Body of pancreas (tissue), 4 donors: Measurements from ENCODE around the gene GP1BB. TPM values are rescaled to one million over a fixed set of nuclear protein-coding genes. Genes with fewer than 3 reads are reported as not detected.

Experiments used
- ATAC-seq: fragments of 150-250 bp; one replicate; pipeline ENCODE4 v1.9.1; 2016
- DNase-seq, 4 donors: peaks; one replicate each; pipeline ENCODE4 v3.0.0-alpha.2; 2019
- H3K27ac ChIP-seq, 4 donors: fragments of 200-600 bp; sonication (generic); 1 replicate in 3 of 4; 2 replicates in 1 of 4; pipeline versions ENCODE4 v1.5.1 to v1.6.1; 2016 to 2019; ENCODE audit warnings: mild to moderate bottlenecking in 1 of 4, mixed read lengths in 1 of 4, moderate library complexity in 1 of 4
- H3K27me3 ChIP-seq, 2 donors: fragments of 200-600 bp; sonication (generic); one replicate each; pipeline ENCODE4 v1.6.0; 2016; ENCODE audit warnings: mild to moderate bottlenecking in 1 of 2
- H3K36me3 ChIP-seq, 2 donors: fragments of 200-600 bp; sonication (generic); replicated peaks in 1 of 2; 2 replicates each; pipeline ENCODE4 v1.5.1; 2016; ENCODE audit warnings: low read depth in 2 of 2; ENCODE audit not compliant: insufficient read depth in 1 of 2
- H3K4me1 ChIP-seq: fragments of 200-600 bp; sonication (generic); one replicate; pipeline ENCODE4 v1.6.0; 2016
- H3K4me3 ChIP-seq, 2 donors: fragments of 200-600 bp; sonication (generic); 1 replicate in 1 of 2; 2 replicates in 1 of 2; pipeline ENCODE4 v1.5.1; 2016 to 2019
- H3K9me3 ChIP-seq, 3 donors: fragments of 200-600 bp; sonication (generic); 1 replicate in 2 of 3; 2 replicates in 1 of 3; pipeline ENCODE4 v1.5.1; 2016
- CTCF ChIP-seq, 7 experiments: fragments of 450-650 bp in 4 of 7; fragments of 200-600 bp in 3 of 7; sonication (generic) in 3 of 7; IDR thresholded peaks; one replicate each; pipeline ENCODE4 v1.5.1; 2016 to 2019; ENCODE audit warnings: antibody characterized with exemption in 7 of 7
- POLR2A ChIP-seq, 3 donors: fragments of 450-650 bp; IDR thresholded peaks; one replicate each; pipeline ENCODE4 v1.6.1; 2016; ENCODE audit warnings: antibody characterized with exemption in 3 of 3, mild to moderate bottlenecking in 2 of 3
- WGBS, 2 donors: methylation state at CpG; one replicate each; pipeline ENCODE4 v1.1.5; 2017; 5-methylcytosine and 5-hydroxymethylcytosine counted together
- intact Hi-C: fragments of 100-400 bp; cut with DNase I; formaldehyde crosslinking; loops from one replicate; pipeline ENCODE4 v1.15.1; 2023
- total RNA-seq, 2 donors: library from RNA; depleted of rRNA; stranded (reverse); fragments of >200 nt; gene quantifications; one replicate each; pipeline ENCODE4 v1.1.0, GENCODE V29; 2016

Gene GP1BB
- total RNA-seq, 2 donors from 2014 or later: 6.2 to 29.7 TPM

DNA sequence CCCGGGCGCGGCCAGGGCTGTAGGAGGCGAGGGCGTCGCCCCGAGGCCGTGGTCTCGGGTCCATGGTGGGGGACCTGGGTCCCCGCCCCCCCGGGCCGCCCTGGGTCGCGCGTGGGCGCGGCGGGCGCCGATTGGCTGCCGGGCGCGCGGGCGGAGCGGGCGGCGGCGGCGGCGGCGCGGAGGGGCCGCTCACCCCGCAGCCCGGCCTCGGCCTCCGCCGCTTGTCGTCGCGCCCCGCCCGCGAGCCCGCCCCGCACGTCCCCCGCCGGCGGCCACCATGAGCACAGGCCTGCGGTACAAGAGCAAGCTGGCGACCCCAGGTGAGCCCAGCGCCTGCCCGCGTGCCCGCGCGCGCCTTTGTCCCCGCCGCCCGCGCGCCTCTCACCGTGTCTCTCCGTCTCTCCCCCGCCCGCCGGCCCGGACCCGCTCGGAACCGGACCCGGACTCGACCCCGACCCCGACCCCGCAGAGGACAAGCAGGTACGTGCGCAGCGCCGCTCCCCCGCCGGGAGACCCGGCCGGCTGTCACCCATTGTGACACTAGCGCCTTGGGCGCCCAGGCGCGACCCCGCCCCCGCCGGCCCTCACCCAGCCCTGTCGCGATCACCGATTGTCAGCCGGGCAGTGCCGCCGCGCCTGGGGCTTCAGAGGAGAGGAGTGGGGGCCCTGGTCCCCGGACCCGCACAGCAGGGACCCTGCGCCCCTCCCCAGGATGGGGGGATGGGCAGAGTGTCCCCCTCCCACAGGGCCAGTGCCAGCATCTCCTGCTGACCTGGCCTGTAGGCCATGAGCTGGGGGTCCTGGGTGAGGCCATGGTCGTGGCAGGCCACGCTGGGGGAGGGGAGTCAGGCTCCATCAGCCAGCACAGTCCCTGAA is 8.8 kb upstream of the GP1BB start, which contains the start of gene SEPTIN5:
TSS of gene SEPTIN5 (plus strand) at position 192 of the 876 bp plus-strand sequence. CDS start at position 278, 86 bp downstream.
- ATAC-seq: peak; percentile 31
- no peaks in the 10 kb centered on the region for H3K36me3 ChIP-seq
- no peaks in the 10 kb centered on the region for H3K9me3 ChIP-seq
- DNase-seq: peak in 1 of 4 donors; percentile 32
- no peak within 1 kb of the TSS for H3K27ac ChIP-seq
- peaks cover 32% of the 10 kb centered on the region for H3K4me1 ChIP-seq
- peak within 1 kb of the TSS; percentile 45 to 74 for H3K4me3 ChIP-seq
- no peak for TF ChIP-seq CTCF (IDR thresholded peaks at IDR 0.05)
- no peak for TF ChIP-seq POLR2A (IDR thresholded peaks at IDR 0.05)
- H3K27me3 ChIP-seq: no peaks in the 10 kb centered on the region
- intact Hi-C loops: no loop called here
- WGBS, 2 donors: 0 to 2% methylated on average over 22 to 93 of the region's 106 CpGs

DNA sequence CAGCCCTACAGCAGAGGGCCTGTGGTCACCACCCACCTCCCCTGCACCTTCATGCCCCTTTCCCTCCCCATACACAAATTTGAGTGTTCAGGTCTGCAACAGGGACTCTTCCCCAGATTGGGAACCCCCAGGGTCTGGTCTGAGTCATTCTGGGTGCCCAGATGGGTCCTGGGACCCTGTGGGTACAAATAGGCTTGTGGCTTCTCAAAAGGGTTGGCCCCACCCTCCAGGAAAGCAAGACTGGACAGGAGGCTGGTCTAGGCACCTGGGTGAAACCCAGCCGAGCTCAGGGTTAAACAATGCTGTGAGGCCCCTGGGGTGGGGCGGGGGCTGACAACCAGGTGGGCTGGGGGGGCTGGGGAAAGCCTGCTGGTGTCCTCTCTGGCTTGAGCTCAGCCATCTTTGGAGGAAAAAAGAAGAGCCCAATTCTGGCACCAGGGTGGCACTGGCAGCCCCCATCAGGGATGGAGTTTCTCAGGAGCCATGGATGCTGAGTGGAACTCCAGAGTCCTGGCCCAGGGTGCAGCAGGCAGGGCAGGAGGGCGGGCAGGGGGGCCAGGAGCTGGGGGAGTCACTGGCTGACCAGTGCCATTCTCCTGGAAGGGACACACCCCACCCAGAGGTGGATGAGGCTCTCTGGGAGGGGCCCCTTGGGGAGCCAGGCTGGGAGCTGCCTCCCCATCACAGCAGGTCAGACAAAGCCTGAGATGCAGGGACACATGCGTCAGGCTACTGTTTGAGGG is 8.0 kb upstream of the GP1BB start:
- Histone ChIP-seq H3K4me1 (peaks cover 32% of the 10 kb centered on the region), H3K27me3 (no peaks in the 10 kb centered on the region)

GRCh38 chr22:19716041-19716828 is 7.1 kb upstream of the GP1BB start:
- DNase-seq: no peak
- intact Hi-C loops: no loop called here
- ATAC-seq: no peak
- 78 to 86% methylated on average over 3 to 11 of the region's 11 CpGs for WGBS, 2 donors
- no peak overlapping the region for H3K4me3 ChIP-seq
- no peaks in the 10 kb centered on the region for H3K27me3 ChIP-seq
- TF ChIP-seq CTCF (IDR thresholded peaks at IDR 0.05): no peak
- no peak for TF ChIP-seq POLR2A (IDR thresholded peaks at IDR 0.05)
- no peaks in the 10 kb centered on the region for H3K9me3 ChIP-seq
- no peak overlapping the region for H3K27ac ChIP-seq
- peaks cover 32% of the 10 kb centered on the region for H3K4me1 ChIP-seq
- no peaks in the 10 kb centered on the region for H3K36me3 ChIP-seq

More for the DNA sequence above, 8.0 kb upstream of the GP1BB start:
- Histone ChIP-seq H3K27ac (no peak overlapping the region), H3K36me3 (no peaks in the 10 kb centered on the region), H3K4me3 (no peak overlapping the region), H3K9me3 (no peaks in the 10 kb centered on the region)
- no peak for ATAC-seq
- 81 to 100% methylated on average over 1 to 4 of the region's 4 CpGs for WGBS, 2 donors
- DNase-seq: no peak
- intact Hi-C loops: no loop called here
- TF ChIP-seq POLR2A (IDR thresholded peaks at IDR 0.05) (no peak), CTCF (IDR thresholded peaks at IDR 0.05) (no peak)

DNA sequence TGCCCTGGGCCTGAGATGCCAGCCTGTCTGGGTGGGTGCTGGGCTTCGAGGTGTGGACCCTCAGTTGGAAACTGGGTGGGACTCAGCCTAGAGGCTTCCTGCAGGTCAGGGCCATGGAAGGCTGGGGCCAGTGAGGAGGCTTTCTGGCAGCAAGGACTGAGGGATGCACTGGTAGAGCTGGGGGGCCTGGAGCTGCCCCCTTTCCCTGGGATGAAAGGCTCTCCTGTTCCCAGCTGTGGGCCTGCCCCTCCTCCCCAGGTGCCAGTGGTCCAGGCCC is 6.6 kb upstream of the GP1BB start:
- no peaks in the 10 kb centered on the region for H3K27me3 ChIP-seq
- intact Hi-C loops: no loop called here
- WGBS, 2 donors: 89% methylated on average over 1 of the region's 1 CpG; no CpG with 5 or more reads in 1 of the 2 donors

More for the DNA sequence above, 6.6 kb upstream of the GP1BB start:
- Histone ChIP-seq H3K9me3 (no peaks in the 10 kb centered on the region), H3K4me3 (no peak overlapping the region), H3K36me3 (no peaks in the 10 kb centered on the region), H3K27ac (no peak overlapping the region), H3K4me1 (peaks cover 32% of the 10 kb centered on the region)
- ATAC-seq (no peak), DNase-seq (no peak)
- TF ChIP-seq POLR2A (IDR thresholded peaks at IDR 0.05) (no peak), CTCF (IDR thresholded peaks at IDR 0.05) (no peak)
